Neutrophil (primary cell): ENCODE results near the gene SLC44A4.

ENCODE experiments used
- H3K27ac ChIP-seq: fragments of 200-600 bp; sonication (generic); 2 replicates; pipeline ENCODE4 v1.5.1; 2016; ENCODE audit warnings: mild to moderate bottlenecking, moderate library complexity
- H3K27me3 ChIP-seq: fragments of 200-600 bp; sonication (generic); 2 replicates; pipeline ENCODE4 v1.6.0; 2016; ENCODE audit warnings: mild to moderate bottlenecking
- H3K36me3 ChIP-seq: fragments of 200-600 bp; sonication (generic); 2 replicates; pipeline ENCODE4 v1.5.1; 2017
- H3K4me1 ChIP-seq, 2 experiments: fragments of 200-600 bp in 1 of 2; sonication (generic) in 1 of 2; 1 replicate in 1 of 2; 2 replicates in 1 of 2; pipeline versions ENCODE4 v1.5.1 to v1.6.1; 2013 to 2016; ENCODE audit warnings: low read depth in 1 of 2, low read length in 1 of 2, mild to moderate bottlenecking in 1 of 2, moderate library complexity in 1 of 2; ENCODE audit not compliant: control insufficient read depth in 1 of 2, insufficient read depth in 1 of 2
- H3K4me3 ChIP-seq, 2 experiments: fragments of 200-600 bp in 1 of 2; sonication (generic) in 1 of 2; 1 replicate in 1 of 2; 2 replicates in 1 of 2; pipeline ENCODE4 v1.5.1; 2013 to 2016; ENCODE audit warnings: low read depth in 1 of 2, low read length in 1 of 2, mild to moderate bottlenecking in 1 of 2, moderate library complexity in 1 of 2
- H3K9me3 ChIP-seq: fragments of 200-600 bp; sonication (generic); 2 replicates; pipeline ENCODE4 v1.5.1; 2016
- TF ChIP-seq, protein P1 (sequence below): fragments of 200-600 bp; sonication (generic); IDR thresholded peaks from 2 replicates; pipeline ENCODE4 v1.5.1; 2016; ENCODE audit warnings: antibody characterized with exemption

Gene SLC44A4

DNA sequence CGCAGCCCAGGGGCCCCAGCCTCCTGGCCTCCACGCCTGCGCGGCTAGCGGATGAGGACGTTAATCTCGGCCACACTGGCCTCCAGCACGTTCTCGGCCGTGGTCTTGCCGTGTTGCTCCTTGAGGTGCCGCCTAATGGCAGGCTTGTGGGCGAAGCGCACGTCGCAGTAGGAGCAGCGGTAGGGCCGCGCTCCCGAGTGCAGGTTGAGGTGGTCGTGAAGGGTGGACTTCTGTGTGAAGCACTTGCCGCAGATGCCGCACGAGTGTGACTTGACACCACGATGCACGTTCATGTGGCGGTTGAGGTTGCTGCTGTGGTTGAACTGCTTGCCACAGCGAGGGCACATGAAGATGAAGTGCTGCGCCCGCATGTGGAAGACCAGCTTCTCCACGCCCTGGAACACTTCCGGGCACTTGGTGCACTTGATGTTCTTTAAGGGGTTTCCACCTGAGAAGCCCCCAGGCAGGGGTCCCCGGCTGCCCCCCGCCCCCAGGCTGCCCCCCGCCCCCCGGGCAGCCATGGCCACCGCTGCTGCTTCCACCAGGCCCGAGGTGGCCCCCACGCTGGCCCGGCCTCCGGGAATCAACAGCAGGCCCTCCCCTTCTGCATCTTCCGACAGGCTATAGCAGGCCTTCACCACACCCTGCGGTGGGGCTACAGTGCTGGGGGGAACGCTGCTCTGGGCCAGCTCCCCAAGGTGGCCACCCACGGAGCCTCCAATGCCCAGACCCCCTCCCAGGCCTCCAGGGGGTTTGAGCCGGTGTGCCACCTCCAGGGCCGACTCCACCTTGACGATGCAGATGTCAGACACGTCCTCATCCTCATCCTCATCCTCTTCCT, 21.3 kb upstream of the SLC44A4 start:
- H3K27ac ChIP-seq = no peak overlapping the region
- no peaks in the 10 kb centered on the region for H3K36me3 ChIP-seq
- H3K27me3 ChIP-seq = peaks cover 26% of the 10 kb centered on the region
- peaks cover 35 to 37% of the 10 kb centered on the region in 2 experiments for H3K4me1 ChIP-seq
- no peaks in the 10 kb centered on the region for H3K9me3 ChIP-seq
- TF ChIP-seq, protein P1, sequence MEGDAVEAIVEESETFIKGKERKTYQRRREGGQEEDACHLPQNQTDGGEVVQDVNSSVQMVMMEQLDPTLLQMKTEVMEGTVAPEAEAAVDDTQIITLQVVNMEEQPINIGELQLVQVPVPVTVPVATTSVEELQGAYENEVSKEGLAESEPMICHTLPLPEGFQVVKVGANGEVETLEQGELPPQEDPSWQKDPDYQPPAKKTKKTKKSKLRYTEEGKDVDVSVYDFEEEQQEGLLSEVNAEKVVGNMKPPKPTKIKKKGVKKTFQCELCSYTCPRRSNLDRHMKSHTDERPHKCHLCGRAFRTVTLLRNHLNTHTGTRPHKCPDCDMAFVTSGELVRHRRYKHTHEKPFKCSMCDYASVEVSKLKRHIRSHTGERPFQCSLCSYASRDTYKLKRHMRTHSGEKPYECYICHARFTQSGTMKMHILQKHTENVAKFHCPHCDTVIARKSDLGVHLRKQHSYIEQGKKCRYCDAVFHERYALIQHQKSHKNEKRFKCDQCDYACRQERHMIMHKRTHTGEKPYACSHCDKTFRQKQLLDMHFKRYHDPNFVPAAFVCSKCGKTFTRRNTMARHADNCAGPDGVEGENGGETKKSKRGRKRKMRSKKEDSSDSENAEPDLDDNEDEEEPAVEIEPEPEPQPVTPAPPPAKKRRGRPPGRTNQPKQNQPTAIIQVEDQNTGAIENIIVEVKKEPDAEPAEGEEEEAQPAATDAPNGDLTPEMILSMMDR = no peak
- no peak overlapping the region for H3K4me3 ChIP-seq

DNA sequence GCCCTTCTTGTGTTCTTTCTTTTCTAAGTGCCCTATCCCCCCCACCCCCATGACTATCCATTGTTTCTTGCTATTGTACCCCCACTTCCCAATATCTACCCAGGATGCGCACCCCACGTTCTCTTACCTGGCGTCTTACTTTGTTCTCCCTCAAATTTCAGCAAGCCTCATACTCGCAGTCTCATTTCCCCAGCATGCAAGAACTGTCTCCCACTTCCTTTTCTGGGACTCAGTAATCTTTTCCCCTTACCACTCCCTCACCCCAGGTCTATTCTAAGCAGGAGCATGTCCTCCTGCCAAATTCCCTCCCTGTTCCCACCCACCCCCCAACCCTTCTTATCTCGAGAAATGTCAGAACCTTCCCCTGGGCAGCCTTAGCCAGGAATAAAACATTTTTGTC, 20.4 kb upstream of the SLC44A4 start:
- H3K36me3 ChIP-seq = no peaks in the 10 kb centered on the region
- peak overlapping the region in 1 of 2 experiments; percentile 91 for H3K4me3 ChIP-seq
- no peak overlapping the region for H3K27ac ChIP-seq
- no peaks in the 10 kb centered on the region for H3K9me3 ChIP-seq
- peaks cover 17% of the 10 kb centered on the region for H3K27me3 ChIP-seq
- peaks cover 35 to 37% of the 10 kb centered on the region in 2 experiments for H3K4me1 ChIP-seq
- TF ChIP-seq, protein P1 = no peak

DNA sequence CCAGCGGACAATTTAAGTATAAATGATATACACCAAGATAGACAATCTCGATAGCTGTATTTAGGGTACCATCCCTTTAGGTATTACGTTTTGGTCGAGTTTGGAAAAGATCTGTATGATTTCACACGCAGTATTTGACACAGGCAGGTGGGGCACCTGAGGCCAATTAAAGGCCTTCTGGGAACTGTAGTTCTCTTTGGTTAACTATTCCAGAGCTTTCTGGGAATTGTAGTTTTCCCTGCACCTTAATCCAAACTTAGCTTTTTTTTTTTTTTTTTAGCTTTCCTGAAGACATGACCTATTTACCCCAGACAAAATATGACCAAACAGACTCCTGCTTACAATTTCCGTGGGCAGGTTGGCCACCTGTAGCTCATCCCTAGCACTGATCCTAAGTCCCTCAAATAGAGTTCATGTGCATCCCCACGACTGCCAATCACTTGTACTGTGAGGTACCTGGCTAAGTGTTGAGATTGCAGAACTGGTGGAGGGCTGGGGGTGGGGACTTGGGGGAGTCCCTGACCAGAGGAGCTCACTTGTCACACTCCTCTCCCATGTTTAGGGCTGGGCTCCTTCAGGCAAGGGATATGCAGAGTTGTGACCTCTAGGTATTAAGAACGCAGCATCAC, 19.7 kb upstream of the SLC44A4 start:
- peaks cover 35 to 37% of the 10 kb centered on the region in 2 experiments for H3K4me1 ChIP-seq
- TF ChIP-seq, protein P1 = no peak
- no peaks in the 10 kb centered on the region for H3K36me3 ChIP-seq
- peak overlapping the region; percentile 77 for H3K27ac ChIP-seq
- no peaks in the 10 kb centered on the region for H3K9me3 ChIP-seq
- peak overlapping the region; percentile 89 to 91 for H3K4me3 ChIP-seq
- H3K27me3 ChIP-seq = peaks cover 13% of the 10 kb centered on the region

DNA sequence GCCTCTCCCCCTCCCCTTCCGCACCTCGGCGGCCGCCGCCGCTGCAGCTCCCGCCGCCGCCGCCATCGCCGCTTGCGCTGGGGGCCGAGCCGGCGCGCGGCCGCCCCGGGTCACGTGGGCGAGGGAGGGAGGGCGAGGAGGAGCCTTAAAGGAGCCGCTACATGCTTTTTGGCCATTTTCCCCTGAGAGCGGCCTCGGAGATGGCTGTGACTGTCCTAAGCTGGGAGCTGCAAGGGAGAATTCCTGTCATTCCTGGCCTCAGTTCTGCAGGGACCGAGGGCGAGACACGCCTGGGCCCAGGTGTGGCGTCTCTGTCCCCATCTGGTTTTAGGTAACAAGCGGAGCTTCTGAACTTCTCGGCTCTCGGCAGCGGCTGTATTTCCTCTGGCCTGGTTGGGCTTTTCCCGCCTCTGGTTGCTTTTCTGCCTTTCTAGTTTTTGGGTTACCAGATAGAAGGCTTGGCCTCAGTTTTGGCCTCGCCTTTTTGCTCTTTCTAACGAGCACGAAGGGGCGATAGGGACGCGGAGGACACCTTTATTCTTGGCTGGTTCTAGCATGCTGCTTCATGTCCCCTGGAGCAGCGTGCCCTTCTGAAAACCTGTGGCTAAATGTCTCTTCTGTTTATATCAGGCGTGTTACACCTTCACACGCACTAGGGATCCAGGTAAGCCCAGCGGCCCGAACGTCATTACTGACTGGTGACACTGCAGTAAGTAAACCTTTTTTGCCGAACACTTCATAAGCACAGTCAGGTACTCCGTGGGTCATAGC, 19.0 kb upstream of the SLC44A4 start, which contains the start of gene EHMT2:
Gene EHMT2, minus strand, starts transcription at position 87 of the 771 bp plus-strand sequence. Its CDS starts 21 bp downstream, at position 66.
- peaks cover 7% of the 10 kb centered on the region for H3K27me3 ChIP-seq

More for the DNA sequence above, 19.0 kb upstream of the SLC44A4 start, which contains the start of gene EHMT2:
- TF ChIP-seq, protein P1 = peak; percentile 72
- no peaks in the 10 kb centered on the region for H3K9me3 ChIP-seq
- peak within 1 kb of the TSS; percentile 77 for H3K27ac ChIP-seq
- peak within 1 kb of the TSS; percentile 89 to 91 for H3K4me3 ChIP-seq
- H3K36me3 ChIP-seq = no peaks in the 10 kb centered on the region
- peaks cover 30 to 31% of the 10 kb centered on the region in 2 experiments for H3K4me1 ChIP-seq
